Mesenchymal stem cell (in vitro differentiated cells and primary cell): ENCODE data around the gene TBC1D26.
A peak's percentile ranks its signal among the peaks of the same experiment; 100 is the strongest.
"Not testable (repeated sequence)": the region's sequence is repeated elsewhere in the genome, so short reads cannot be mapped to it uniquely, and the experiment has no call there.

Experiments
- DNase-seq: peaks from one replicate; pipeline ENCODE4 v3.0.0-alpha.2; 2013
- H2AFZ ChIP-seq: one replicate; pipeline ENCODE4 v1.6.1; 2013; ENCODE audit warnings: low read depth, mild to moderate bottlenecking, control low read depth, inconsistent platforms, low read length, moderate library complexity
- H2AK5ac ChIP-seq: 2 replicates; pipeline ENCODE4 v1.6.1; 2013; ENCODE audit warnings: low read length, moderate library complexity, mild to moderate bottlenecking, inconsistent platforms; ENCODE audit not compliant: severe bottlenecking
- H2BK120ac ChIP-seq: one replicate; pipeline ENCODE4 v1.6.1; 2013; ENCODE audit warnings: low read depth, mild to moderate bottlenecking, inconsistent platforms, low read length, moderate library complexity
- H2BK12ac ChIP-seq, 2 experiments: one replicate each; pipeline ENCODE4 v1.6.1; 2013; ENCODE audit warnings: inconsistent platforms in 2 of 2, low read length in 2 of 2, mild to moderate bottlenecking in 2 of 2, moderate library complexity in 2 of 2, control low read depth in 1 of 2
- H2BK15ac ChIP-seq: one replicate; pipeline ENCODE4 v1.6.1; 2013; ENCODE audit warnings: mild to moderate bottlenecking, low read depth, inconsistent platforms; ENCODE audit not compliant: poor library complexity, severe bottlenecking
- H2BK5ac ChIP-seq: 2 replicates; pipeline ENCODE4 v1.6.1; 2013; ENCODE audit warnings: low read depth, mild to moderate bottlenecking, low read length, control low read depth, inconsistent platforms; ENCODE audit not compliant: poor library complexity, severe bottlenecking
- H3K14ac ChIP-seq, 2 experiments: one replicate each; pipeline ENCODE4 v1.6.1; 2013; ENCODE audit warnings: inconsistent platforms in 2 of 2, low read length in 2 of 2, control low read depth in 1 of 2, mild to moderate bottlenecking in 1 of 2, moderate library complexity in 1 of 2
- H3K18ac ChIP-seq, 2 experiments: one replicate each; pipeline ENCODE4 v1.6.1; 2013; ENCODE audit warnings: inconsistent platforms in 2 of 2, low read length in 2 of 2, control low read depth in 1 of 2, low read depth in 1 of 2, mild to moderate bottlenecking in 1 of 2
- H3K23ac ChIP-seq, 2 experiments: one replicate each; pipeline ENCODE4 v1.6.1; 2013; ENCODE audit warnings: inconsistent platforms in 2 of 2, low read length in 2 of 2, mild to moderate bottlenecking in 2 of 2, moderate library complexity in 2 of 2, control low read depth in 1 of 2
- H3K27ac ChIP-seq: 2 replicates; pipeline ENCODE4 v1.5.1; 2013; ENCODE audit warnings: mild to moderate bottlenecking, moderate library complexity, low read length, control low read depth, inconsistent platforms; ENCODE audit not compliant: poor library complexity, severe bottlenecking
- H3K27me3 ChIP-seq, 2 experiments: 2 replicates each; pipeline versions ENCODE4 v1.6.1 to v1.7.0; 2013; ENCODE audit warnings: low read length in 2 of 2, mild to moderate bottlenecking in 2 of 2, moderate library complexity in 2 of 2, control low read depth in 1 of 2, inconsistent platforms in 1 of 2; ENCODE audit not compliant: control insufficient read depth in 1 of 2, insufficient read depth in 1 of 2
- H3K36me3 ChIP-seq, 2 experiments: 2 replicates each; pipeline versions ENCODE4 v1.6.1 to v1.7.0; 2013; ENCODE audit warnings: low read length in 2 of 2, control low read depth in 1 of 2, inconsistent platforms in 1 of 2, low read depth in 1 of 2, mild to moderate bottlenecking in 1 of 2; ENCODE audit not compliant: insufficient read depth in 2 of 2, control insufficient read depth in 1 of 2
- H3K4ac ChIP-seq, 2 experiments: one replicate each; pipeline ENCODE4 v1.6.1; 2013; ENCODE audit warnings: inconsistent platforms in 2 of 2, low read length in 2 of 2, mild to moderate bottlenecking in 2 of 2, moderate library complexity in 2 of 2, control low read depth in 1 of 2, low read depth in 1 of 2
- H3K4me1 ChIP-seq: 2 replicates; pipeline ENCODE4 v1.6.1; 2013; ENCODE audit warnings: low read depth, low read length, control low read depth; ENCODE audit not compliant: control insufficient read depth, insufficient read depth
- H3K4me2 ChIP-seq: 2 replicates; pipeline ENCODE4 v1.6.1; 2013; ENCODE audit warnings: low read length, mild to moderate bottlenecking, inconsistent platforms; ENCODE audit not compliant: poor library complexity, severe bottlenecking
- H3K4me3 ChIP-seq, 2 experiments: 2 replicates each; pipeline versions ENCODE4 v1.5.1 to v1.7.0; 2013; ENCODE audit warnings: low read length in 2 of 2, mild to moderate bottlenecking in 2 of 2, control low read depth in 1 of 2, low read depth in 1 of 2; ENCODE audit not compliant: insufficient read depth in 1 of 2
- H3K79me1 ChIP-seq: replicated peaks from 2 replicates; pipeline ENCODE4 v1.6.1; 2013; ENCODE audit warnings: mild to moderate bottlenecking, control low read depth, low read length, inconsistent platforms; ENCODE audit not compliant: poor library complexity, severe bottlenecking
- H3K9ac ChIP-seq: 2 replicates; pipeline ENCODE4 v1.7.0; 2013; ENCODE audit warnings: mild to moderate bottlenecking, low read length, moderate library complexity
- H3K9me3 ChIP-seq: 2 replicates; pipeline ENCODE4 v1.7.0; 2013; ENCODE audit warnings: mild to moderate bottlenecking, low read length; ENCODE audit not compliant: control insufficient read depth
- H4K8ac ChIP-seq: one replicate; pipeline ENCODE4 v1.6.1; 2013; ENCODE audit warnings: inconsistent platforms, mild to moderate bottlenecking, low read length, moderate library complexity
- H4K91ac ChIP-seq: one replicate; pipeline ENCODE4 v1.6.1; 2013; ENCODE audit warnings: mild to moderate bottlenecking, low read length, inconsistent platforms
- WGBS: methylation state at CpG from one replicate; pipeline ENCODE4 v1.1.7; 2013; ENCODE audit warnings: mixed read lengths; 5-methylcytosine and 5-hydroxymethylcytosine counted together

Gene TBC1D26

DNA sequence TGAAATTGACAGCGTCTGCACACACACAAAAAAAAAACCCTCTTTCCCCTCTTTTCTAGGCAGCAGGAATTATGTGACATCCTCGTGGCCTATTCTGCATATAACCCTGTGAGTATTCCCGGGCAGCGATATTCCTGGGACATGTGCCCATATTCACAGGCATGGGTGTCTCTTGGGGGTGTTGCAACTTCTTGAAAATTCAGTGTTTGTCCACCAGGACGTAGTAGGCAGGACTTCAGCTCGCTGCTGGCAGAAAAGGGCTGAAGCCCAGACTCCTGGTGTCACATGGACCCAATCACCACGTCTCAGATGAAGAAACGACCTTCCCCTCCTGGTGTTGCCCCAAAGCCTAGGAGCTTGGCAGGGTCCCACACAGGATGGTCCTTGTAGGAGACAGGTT is 8.0 kb downstream of the TBC1D26 start:
- peaks cover 0 to 16% of the 10 kb centered on the region in 2 experiments for H3K27me3 ChIP-seq
- H3K23ac ChIP-seq, H3K9ac ChIP-seq, H3K4me2 ChIP-seq, H2BK120ac ChIP-seq, H3K27ac ChIP-seq, H4K8ac ChIP-seq, H3K14ac ChIP-seq, H4K91ac ChIP-seq, H3K4me3 ChIP-seq, H3K79me1 ChIP-seq, H2BK15ac ChIP-seq, H2BK5ac ChIP-seq, H3K4ac ChIP-seq, H2AK5ac ChIP-seq, H2AFZ ChIP-seq, H3K36me3 ChIP-seq, H3K18ac ChIP-seq, H3K9me3 ChIP-seq, H2BK12ac ChIP-seq, H3K4me1 ChIP-seq: not testable (repeated sequence)
- WGBS = 86% methylated on average over 8 of the region's 8 CpGs
- peak; percentile 6 for DNase-seq

- no peak overlapping the region for H4K91ac ChIP-seq
- no peak overlapping the region for H2BK12ac ChIP-seq
- WGBS = 93% methylated on average over 7 of the region's 7 CpGs
- H3K4me3 ChIP-seq = no peak overlapping the region
- no peak overlapping the region for H3K4me2 ChIP-seq
- H3K79me1 ChIP-seq = no peaks in the 10 kb centered on the region
- peaks cover 0 to 22% of the 10 kb centered on the region in 2 experiments for H3K27me3 ChIP-seq
- no peaks in the 10 kb centered on the region for H3K36me3 ChIP-seq
- no peak overlapping the region for H3K18ac ChIP-seq
- H3K4me1 ChIP-seq = peaks cover 10% of the 10 kb centered on the region
- H3K9me3 ChIP-seq = no peaks in the 10 kb centered on the region
- no peak overlapping the region for H2AFZ ChIP-seq
- H3K9ac ChIP-seq = no peak overlapping the region
- no peak overlapping the region for H2BK5ac ChIP-seq
- no peak overlapping the region for H4K8ac ChIP-seq
- H3K27ac ChIP-seq = no peak overlapping the region
- no peak overlapping the region for H2BK120ac ChIP-seq
- H2BK15ac ChIP-seq = no peak overlapping the region
- no peak overlapping the region for H3K14ac ChIP-seq
- H2AK5ac ChIP-seq = no peak overlapping the region
- H3K23ac ChIP-seq = no peak overlapping the region
- no peak for DNase-seq
- H3K4ac ChIP-seq = no peak overlapping the region
Measured at GRCh38 chr17:15740570-15741120, 8.6 kb downstream of the TBC1D26 start.

DNA sequence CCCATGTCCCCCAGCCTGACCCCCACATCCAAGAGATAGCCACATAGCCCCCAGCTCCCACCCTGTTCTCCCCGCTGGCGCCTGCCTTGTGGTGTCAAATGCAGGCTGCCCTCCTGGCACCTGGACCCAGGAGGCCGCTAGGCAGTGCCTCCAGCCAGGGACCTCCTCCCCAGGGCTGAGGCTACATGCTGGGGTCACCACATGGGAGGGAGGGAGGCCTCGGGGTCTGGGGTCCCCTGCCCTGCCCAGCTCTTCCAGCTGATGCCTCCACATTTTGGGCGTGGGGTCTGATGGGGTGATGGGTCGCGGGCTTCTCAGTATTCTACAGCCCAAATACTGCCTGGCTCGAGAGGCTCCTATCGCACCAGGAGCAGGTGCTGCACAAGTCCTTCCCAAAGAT is 9.5 kb downstream of the TBC1D26 start:
- no peak overlapping the region for H2BK5ac ChIP-seq
- H2AFZ ChIP-seq = no peak overlapping the region
- no peak overlapping the region for H3K27ac ChIP-seq
- no peak overlapping the region for H2AK5ac ChIP-seq
- H3K79me1 ChIP-seq = no peaks in the 10 kb centered on the region
- no peak overlapping the region for H3K23ac ChIP-seq
- H3K14ac ChIP-seq = no peak overlapping the region
- no peaks in the 10 kb centered on the region for H3K36me3 ChIP-seq
- H3K4me2 ChIP-seq = no peak overlapping the region
- no peak overlapping the region for H4K91ac ChIP-seq
- no peak overlapping the region for H2BK120ac ChIP-seq
- H3K9me3 ChIP-seq = peaks cover 4% of the 10 kb centered on the region
- no peak overlapping the region for H3K4ac ChIP-seq
- no peak for DNase-seq
- H4K8ac ChIP-seq = no peak overlapping the region
- H3K9ac ChIP-seq = no peak overlapping the region
- no peak overlapping the region for H2BK15ac ChIP-seq
- peaks cover 10% of the 10 kb centered on the region for H3K4me1 ChIP-seq
- H3K18ac ChIP-seq = no peak overlapping the region
- H2BK12ac ChIP-seq = no peak overlapping the region
- 89% methylated on average over 9 of the region's 9 CpGs for WGBS
- peaks cover 0 to 28% of the 10 kb centered on the region in 2 experiments for H3K27me3 ChIP-seq
- no peak overlapping the region for H3K4me3 ChIP-seq

GRCh38 chr17:15742051-15742795 is 10.1 kb downstream of the TBC1D26 start:
- Histone ChIP-seq H2BK15ac (no peak overlapping the region), H3K27ac (no peak overlapping the region), H3K27me3 (peaks cover 0 to 33% of the 10 kb centered on the region in 2 experiments), H2BK5ac (no peak overlapping the region), H4K91ac (no peak overlapping the region), H3K9ac (no peak overlapping the region), H3K79me1 (no peaks in the 10 kb centered on the region), H3K4me2 (no peak overlapping the region), H3K36me3 (no peaks in the 10 kb centered on the region), H2AK5ac (no peak overlapping the region), H3K18ac (no peak overlapping the region), H3K4me3 (no peak overlapping the region), H3K4me1 (peaks cover 10% of the 10 kb centered on the region), H3K4ac (no peak overlapping the region), H2AFZ (no peak overlapping the region), H2BK12ac (no peak overlapping the region), H3K9me3 (peaks cover 10% of the 10 kb centered on the region), H4K8ac (no peak overlapping the region), H3K23ac (no peak overlapping the region), H3K14ac (no peak overlapping the region), H2BK120ac (no peak overlapping the region)
- 86% methylated on average over 15 of the region's 15 CpGs for WGBS
- no peak for DNase-seq
